Measurements from ENCODE around the gene MYL7. TPM values are rescaled to one million over a fixed set of nuclear protein-coding genes. Genes with fewer than 3 reads are reported as not detected.

The MYL7 gene
- total RNA-seq, 1 experiment from 2014 or later, result 5.7 TPM

DNA sequence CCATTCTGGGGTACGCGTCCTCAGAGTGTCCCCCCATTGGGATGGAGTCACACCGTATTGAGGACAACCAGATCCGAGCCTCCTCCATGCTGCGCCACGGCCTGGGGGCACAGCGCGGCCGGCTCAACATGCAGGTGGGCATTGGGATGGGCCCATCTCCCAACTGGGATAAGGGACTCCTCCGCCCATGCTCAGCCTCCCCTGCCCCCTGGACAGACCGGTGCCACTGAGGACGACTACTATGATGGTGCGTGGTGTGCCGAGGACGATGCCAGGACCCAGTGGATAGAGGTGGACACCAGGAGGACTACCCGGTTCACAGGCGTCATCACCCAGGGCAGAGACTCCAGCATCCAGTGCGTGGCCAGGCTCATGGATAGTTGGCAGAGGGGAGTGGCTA lies 31.1 kb downstream of the MYL7 start:
- Mint-ChIP-seq H3K27ac (no peak overlapping the region), H3K9me3 (no peaks in the 10 kb centered on the region), H3K36me3 (ENCODE audit: insufficient read depth in 1 of 3, low read depth in 3 of 3) (peaks cover 10 to 36% (median 35%) of the 10 kb centered on the region in 3 experiments), H3K4me1 (peaks cover 9 to 13% of the 10 kb centered on the region in 2 experiments), H3K27me3 (ENCODE audit: low read depth) (peaks cover 13% of the 10 kb centered on the region), H3K4me3 (no peak overlapping the region)
- Histone ChIP-seq H3K23ac (ENCODE audit: insufficient read length, low read depth, low read length) (no peak overlapping the region), H3K18ac (ENCODE audit: insufficient read length, low read depth, low read length) (no peak overlapping the region), H4K8ac (replicated peaks; ENCODE audit: insufficient read length, low read depth, low read length) (no peak overlapping the region), H3K27ac (ENCODE audit: insufficient read length, low read depth, low read length) (no peak overlapping the region), H3K23me2 (ENCODE audit: insufficient read length, low read depth, low read length, poor library complexity, severe bottlenecking) (peaks cover 2% of the 10 kb centered on the region), H3K14ac (ENCODE audit: insufficient read depth, low read length) (no peak overlapping the region), H3K79me1 (ENCODE audit: insufficient read depth, low read depth, low read length, poor library complexity, severe bottlenecking) (no peaks in the 10 kb centered on the region), H3K4me2 (ENCODE audit: insufficient read depth, insufficient read length, low read length) (no peak overlapping the region), H3K4me1 (ENCODE audit: insufficient read depth, low read length) (no peaks in the 10 kb centered on the region; the same call in 1 of the 2 replicates), H3T11ph (ENCODE audit: low read length) (no peak overlapping the region), H2BK120ac (ENCODE audit: low read depth, low read length, poor library complexity, severe bottlenecking) (no peak overlapping the region), H4K91ac (ENCODE audit: insufficient read length, low read depth, low read length) (no peak overlapping the region), H3K9ac (ENCODE audit: extremely low read depth, insufficient read length, low read length) (no peak overlapping the region), H2BK5ac (ENCODE audit: insufficient read length, low read length) (no peak overlapping the region), H3K56ac (ENCODE audit: insufficient read length, low read depth, low read length) (no peak overlapping the region), H3K79me2 (ENCODE audit: insufficient read depth, low read length) (no peaks in the 10 kb centered on the region), H3K27me3 (ENCODE audit: insufficient read depth, low read length) (no peaks in the 10 kb centered on the region; the same call in 1 of the 2 replicates), H4K20me1 (ENCODE audit: control insufficient read depth, insufficient read depth, insufficient read length) (no peaks in the 10 kb centered on the region), H3K9me3 (ENCODE audit: control insufficient read depth, low read depth, low read length) (no peaks in the 10 kb centered on the region), H3K4ac (ENCODE audit: low read depth, low read length) (no peak overlapping the region), H2AK5ac (ENCODE audit: insufficient read length, low read length) (no peak overlapping the region), H2BK12ac (ENCODE audit: insufficient read length, low read depth, low read length) (no peak overlapping the region), H2AFZ (ENCODE audit: low read length) (no peak overlapping the region), H4K5ac (ENCODE audit: insufficient read length, low read depth, low read length) (no peak overlapping the region), H2BK20ac (ENCODE audit: low read depth, low read length, poor library complexity, severe bottlenecking) (no peak overlapping the region), H2BK15ac (ENCODE audit: low read depth, low read length) (no peak overlapping the region)
- no CpG with 5 or more reads among the region's 18 CpGs for WGBS (ENCODE audit: extremely low coverage, insufficient read length, low lambda C conversion rate)
- TF ChIP-seq, protein P1, sequence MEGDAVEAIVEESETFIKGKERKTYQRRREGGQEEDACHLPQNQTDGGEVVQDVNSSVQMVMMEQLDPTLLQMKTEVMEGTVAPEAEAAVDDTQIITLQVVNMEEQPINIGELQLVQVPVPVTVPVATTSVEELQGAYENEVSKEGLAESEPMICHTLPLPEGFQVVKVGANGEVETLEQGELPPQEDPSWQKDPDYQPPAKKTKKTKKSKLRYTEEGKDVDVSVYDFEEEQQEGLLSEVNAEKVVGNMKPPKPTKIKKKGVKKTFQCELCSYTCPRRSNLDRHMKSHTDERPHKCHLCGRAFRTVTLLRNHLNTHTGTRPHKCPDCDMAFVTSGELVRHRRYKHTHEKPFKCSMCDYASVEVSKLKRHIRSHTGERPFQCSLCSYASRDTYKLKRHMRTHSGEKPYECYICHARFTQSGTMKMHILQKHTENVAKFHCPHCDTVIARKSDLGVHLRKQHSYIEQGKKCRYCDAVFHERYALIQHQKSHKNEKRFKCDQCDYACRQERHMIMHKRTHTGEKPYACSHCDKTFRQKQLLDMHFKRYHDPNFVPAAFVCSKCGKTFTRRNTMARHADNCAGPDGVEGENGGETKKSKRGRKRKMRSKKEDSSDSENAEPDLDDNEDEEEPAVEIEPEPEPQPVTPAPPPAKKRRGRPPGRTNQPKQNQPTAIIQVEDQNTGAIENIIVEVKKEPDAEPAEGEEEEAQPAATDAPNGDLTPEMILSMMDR (conservative IDR thresholded peaks at IDR 0.05), result no peak
- DNase-seq, result no peak

All from H9 (cell line).